Measurements from ENCODE around the gene CLDN10. TPM values are rescaled to one million over a fixed set of nuclear protein-coding genes. Genes with fewer than 3 reads are reported as not detected.

Gene CLDN10
- total and polyA plus RNA-seq, 2 donors (not counting 3 experiments of a cell fraction or from before 2014, with no cell fraction given): 0.49 to 0.69 TPM

GRCh38 chr13:95530178-95530577 lies 22.3 kb upstream of the CLDN10 start:
- dilution Hi-C loops (cut with MboI; ENCODE audit: extremely low pct_ligation_motif_present, low sequenced_read_pairs): no loop called here
- Histone ChIP-seq H3K27ac (ENCODE audit: insufficient read depth, low read depth, low read length) (no peak overlapping the region), H3K9ac (replicated peaks; ENCODE audit: extremely low read depth, insufficient read depth, low read length) (no peak overlapping the region), H3K27me3 (ENCODE audit: control insufficient read depth in 2 of 2, insufficient read depth in 2 of 2, low read length in 2 of 2) (no peaks in the 10 kb centered on the region), H3K79me2 (ENCODE audit: control insufficient read depth, insufficient read depth, low read length) (no peaks in the 10 kb centered on the region), H3K9me1 (replicated peaks; ENCODE audit: control insufficient read depth, extremely low read depth, insufficient read depth, low read length) (no peaks in the 10 kb centered on the region), H3K36me3 (ENCODE audit: control insufficient read depth in 2 of 2, extremely low read depth in 1 of 2, insufficient read depth in 2 of 2, low read length in 2 of 2) (no peaks in the 10 kb centered on the region), H4K20me1 (replicated peaks; ENCODE audit: control insufficient read depth, extremely low read depth, insufficient read depth, low read length) (no peaks in the 10 kb centered on the region), H3K4me1 (ENCODE audit: control insufficient read depth, extremely low read depth, insufficient read depth, low read length) (peaks cover 33% of the 10 kb centered on the region), H2AFZ (ENCODE audit: low read depth, low read length) (no peak overlapping the region), H3K9me3 (replicated peaks; ENCODE audit: control insufficient read depth, insufficient read depth, low read length) (no peaks in the 10 kb centered on the region), H3K4me3 (replicated peaks in 1 of 3; ENCODE audit: insufficient read depth in 1 of 3, low read depth in 1 of 3, low read length in 3 of 3) (no peak overlapping the region), H3K4me2 (ENCODE audit: insufficient read depth, low read length) (peak overlapping the region; percentile 0)
- TF ChIP-seq EZH2 (IDR thresholded peaks at IDR 0.05; ENCODE audit: borderline replicate concordance, low read depth, low read length, severe bottlenecking) (no peak), FOS (IDR thresholded peaks at IDR 0.05; ENCODE audit: borderline replicate concordance, insufficient read depth, low read length) (peak; percentile 59), POLR2A (IDR thresholded peaks at IDR 0.05; ENCODE audit: low read depth, low read length) (no peak), POLR2AphosphoS5 (IDR thresholded peaks at IDR 0.05; ENCODE audit: insufficient read depth, low read depth, low read length) (peak; percentile 78), JUN (IDR thresholded peaks at IDR 0.05; ENCODE audit: borderline replicate concordance, insufficient read depth, insufficient read length, low read depth) (no peak), GATA2 (IDR thresholded peaks at IDR 0.05; ENCODE audit: insufficient read depth, insufficient read length, low read depth, low read length) (peak; percentile 68), MYC (IDR thresholded peaks at IDR 0.05; ENCODE audit: low read depth, low read length) (no peak)
- peak; percentile 92 for DNase-seq (ENCODE audit: low read depth, low spot score)
- no TSS peak for BruUV-seq (replicated peaks)
- POLR2A ChIA-PET: interaction anchor here (0.6 kb wide), 1 partner anchor 61 kb away, joined by 5 read pairs; no protein-coding TSS in a partner anchor
- peak; percentile 66 for FAIRE-seq
- intact Hi-C loops (cut with micrococcal nuclease): loop anchor here (10.0 kb wide), 1 partner anchor 455 kb away; no protein-coding TSS in a partner anchor
- CTCF ChIA-PET: interaction anchor here (1.3 to 1.4 kb wide), 3 partner anchors 36 to 304 kb away, joined by 3 read pairs; no protein-coding TSS in a partner anchor

- no peaks in the 10 kb centered on the region for H3K9me3 ChIP-seq (replicated peaks; ENCODE audit: control insufficient read depth, insufficient read depth, low read length)
- intact Hi-C loops (cut with micrococcal nuclease): loop anchor here (2.0 to 10.0 kb wide), 2 partner anchors 39 to 451 kb away; no protein-coding TSS in a partner anchor
- no peaks in the 10 kb centered on the region for H4K20me1 ChIP-seq (replicated peaks; ENCODE audit: control insufficient read depth, extremely low read depth, insufficient read depth, low read length)
- FAIRE-seq (no peak), DNase-seq (ENCODE audit: low read depth, low spot score) (peak; percentile 57)
- H3K27ac ChIP-seq (ENCODE audit: insufficient read depth, low read depth, low read length): no peak overlapping the region
- dilution Hi-C loops (cut with MboI; ENCODE audit: extremely low pct_ligation_motif_present, low sequenced_read_pairs): no loop called here
- CTCF ChIA-PET: interaction anchor here (0.8 to 1.3 kb wide), 6 partner anchors 15 to 90 kb away, joined by 3 to 6 read pairs (median 4); no protein-coding TSS in a partner anchor
- peaks cover 44% of the 10 kb centered on the region for H3K4me1 ChIP-seq (ENCODE audit: control insufficient read depth, extremely low read depth, insufficient read depth, low read length)
- no peaks in the 10 kb centered on the region for H3K79me2 ChIP-seq (ENCODE audit: control insufficient read depth, insufficient read depth, low read length)
- no peaks in the 10 kb centered on the region for H3K9me1 ChIP-seq (replicated peaks; ENCODE audit: control insufficient read depth, extremely low read depth, insufficient read depth, low read length)
- POLR2A ChIA-PET: no interaction called here
- H2AFZ ChIP-seq (ENCODE audit: low read depth, low read length): peak overlapping the region; percentile 76
- H3K27me3 ChIP-seq (ENCODE audit: control insufficient read depth in 2 of 2, insufficient read depth in 2 of 2, low read length in 2 of 2): no peaks in the 10 kb centered on the region
- no peak overlapping the region for H3K4me3 ChIP-seq (replicated peaks in 1 of 3; ENCODE audit: insufficient read depth in 1 of 3, low read depth in 1 of 3, low read length in 3 of 3)
- H3K9ac ChIP-seq (replicated peaks; ENCODE audit: extremely low read depth, insufficient read depth, low read length): no peak overlapping the region
- TF ChIP-seq POLR2AphosphoS5 (IDR thresholded peaks at IDR 0.05; ENCODE audit: insufficient read depth, low read depth, low read length) (no peak), JUN (IDR thresholded peaks at IDR 0.05; ENCODE audit: borderline replicate concordance, insufficient read depth, insufficient read length, low read depth) (no peak), EZH2 (IDR thresholded peaks at IDR 0.05; ENCODE audit: borderline replicate concordance, low read depth, low read length, severe bottlenecking) (no peak), FOS (IDR thresholded peaks at IDR 0.05; ENCODE audit: borderline replicate concordance, insufficient read depth, low read length) (no peak), GATA2 (IDR thresholded peaks at IDR 0.05; ENCODE audit: insufficient read depth, insufficient read length, low read depth, low read length) (peak; percentile 32), MAX (IDR thresholded peaks at IDR 0.05; ENCODE audit: insufficient read depth, insufficient read length) (no peak)
- no peak overlapping the region for H3K4me2 ChIP-seq (ENCODE audit: insufficient read depth, low read length)
- BruUV-seq (replicated peaks): no TSS peak
- no peaks in the 10 kb centered on the region for H3K36me3 ChIP-seq (ENCODE audit: control insufficient read depth in 2 of 2, extremely low read depth in 1 of 2, insufficient read depth in 2 of 2, low read length in 2 of 2)
These were observed 18.9 kb upstream of the CLDN10 start for GRCh38 chr13:95533545-95534160.

All from endothelial cell of umbilical vein (primary cell).